ENCODE measurements around the gene PIM1.
"Not testable (repeated sequence)": the region's sequence is repeated elsewhere in the genome, so short reads cannot be mapped to it uniquely, and the experiment has no call there.

Gene PIM1

DNA sequence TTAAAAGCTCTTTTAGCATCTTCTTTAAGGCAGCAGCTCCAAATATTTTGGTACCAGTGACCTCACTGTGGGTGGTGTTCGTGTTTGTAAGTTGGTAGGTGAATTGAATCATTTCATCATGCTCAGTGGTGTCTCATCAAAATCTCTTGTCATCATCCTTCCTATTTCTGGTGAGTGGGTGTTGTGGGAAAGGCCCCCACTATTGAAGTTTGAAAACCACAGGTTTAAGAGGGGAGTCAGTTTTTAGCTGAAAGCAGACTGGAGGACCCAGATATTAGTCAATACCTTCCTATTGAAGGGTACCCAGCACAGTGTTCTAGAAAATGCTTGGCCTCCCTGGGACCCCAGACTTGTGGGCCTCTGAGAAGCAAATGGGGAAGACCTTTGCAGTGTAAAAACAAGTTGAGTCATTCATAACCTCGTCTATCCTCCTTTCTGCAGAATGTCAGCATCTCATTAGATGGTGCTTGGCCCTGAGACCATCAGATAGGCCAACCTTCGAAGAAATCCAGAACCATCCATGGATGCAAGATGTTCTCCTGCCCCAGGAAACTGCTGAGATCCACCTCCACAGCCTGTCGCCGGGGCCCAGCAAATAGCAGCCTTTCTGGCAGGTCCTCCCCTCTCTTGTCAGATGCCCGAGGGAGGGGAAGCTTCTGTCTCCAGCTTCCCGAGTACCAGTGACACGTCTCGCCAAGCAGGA is 3.7 kb downstream of the PIM1 start:
- H3K27me3 ChIP-seq (ENCODE audit: control insufficient read depth, insufficient read depth, low read length) = no peaks in the 10 kb centered on the region
- no peak overlapping the region for H3K9ac ChIP-seq (ENCODE audit: low read length)
- H3K27ac ChIP-seq (ENCODE audit: low read depth, low read length) = no peak overlapping the region
- H3K36me3 ChIP-seq (ENCODE audit: control insufficient read depth, insufficient read depth, low read length) = peaks cover 46% of the 10 kb centered on the region
- no peaks in the 10 kb centered on the region for H3K9me3 ChIP-seq (ENCODE audit: control insufficient read depth, insufficient read depth, low read depth, low read length)
- peaks cover 15% of the 10 kb centered on the region for H3K4me1 ChIP-seq (ENCODE audit: control insufficient read depth, insufficient read depth, low read length)
- H3K4me3 ChIP-seq (ENCODE audit: low read depth, low read length) = no peak overlapping the region

DNA sequence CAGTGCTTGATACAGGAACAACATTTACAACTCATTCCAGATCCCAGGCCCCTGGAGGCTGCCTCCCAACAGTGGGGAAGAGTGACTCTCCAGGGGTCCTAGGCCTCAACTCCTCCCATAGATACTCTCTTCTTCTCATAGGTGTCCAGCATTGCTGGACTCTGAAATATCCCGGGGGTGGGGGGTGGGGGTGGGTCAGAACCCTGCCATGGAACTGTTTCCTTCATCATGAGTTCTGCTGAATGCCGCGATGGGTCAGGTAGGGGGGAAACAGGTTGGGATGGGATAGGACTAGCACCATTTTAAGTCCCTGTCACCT is 4.2 kb downstream of the PIM1 start:
- no peak overlapping the region for H3K27ac ChIP-seq (ENCODE audit: low read depth, low read length)
- peaks cover 11% of the 10 kb centered on the region for H3K4me1 ChIP-seq (ENCODE audit: control insufficient read depth, insufficient read depth, low read length)
- no peaks in the 10 kb centered on the region for H3K9me3 ChIP-seq (ENCODE audit: control insufficient read depth, insufficient read depth, low read depth, low read length)
- no peak overlapping the region; the same call in 1 of the 2 replicates for H3K4me3 ChIP-seq (ENCODE audit: low read depth, low read length)
- H3K27me3 ChIP-seq (ENCODE audit: control insufficient read depth, insufficient read depth, low read length) = no peaks in the 10 kb centered on the region
- H3K36me3 ChIP-seq (ENCODE audit: control insufficient read depth, insufficient read depth, low read length) = peaks cover 46% of the 10 kb centered on the region
- H3K9ac ChIP-seq (ENCODE audit: low read length) = no peak overlapping the region

DNA sequence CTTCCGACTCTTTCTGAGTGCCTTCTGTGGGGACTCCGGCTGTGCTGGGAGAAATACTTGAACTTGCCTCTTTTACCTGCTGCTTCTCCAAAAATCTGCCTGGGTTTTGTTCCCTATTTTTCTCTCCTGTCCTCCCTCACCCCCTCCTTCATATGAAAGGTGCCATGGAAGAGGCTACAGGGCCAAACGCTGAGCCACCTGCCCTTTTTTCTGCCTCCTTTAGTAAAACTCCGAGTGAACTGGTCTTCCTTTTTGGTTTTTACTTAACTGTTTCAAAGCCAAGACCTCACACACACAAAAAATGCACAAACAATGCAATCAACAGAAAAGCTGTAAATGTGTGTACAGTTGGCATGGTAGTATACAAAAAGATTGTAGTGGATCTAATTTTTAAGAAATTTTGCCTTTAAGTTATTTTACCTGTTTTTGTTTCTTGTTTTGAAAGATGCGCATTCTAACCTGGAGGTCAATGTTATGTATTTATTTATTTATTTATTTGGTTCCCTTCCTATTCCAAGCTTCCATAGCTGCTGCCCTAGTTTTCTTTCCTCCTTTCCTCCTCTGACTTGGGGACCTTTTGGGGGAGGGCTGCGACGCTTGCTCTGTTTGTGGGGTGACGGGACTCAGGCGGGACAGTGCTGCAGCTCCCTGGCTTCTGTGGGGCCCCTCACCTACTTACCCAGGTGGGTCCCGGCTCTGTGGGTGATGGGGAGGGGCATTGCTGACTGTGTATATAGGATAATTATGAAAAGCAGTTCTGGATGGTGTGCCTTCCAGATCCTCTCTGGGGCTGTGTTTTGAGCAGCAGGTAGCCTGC is 4.8 kb downstream of the PIM1 start:
- H3K4me3 ChIP-seq (ENCODE audit: low read depth, low read length) = no peak overlapping the region; the same call in 1 of the 2 replicates
- no peak overlapping the region for H3K27ac ChIP-seq (ENCODE audit: low read depth, low read length)
- H3K36me3 ChIP-seq (ENCODE audit: control insufficient read depth, insufficient read depth, low read length) = peaks cover 46% of the 10 kb centered on the region

DNA sequence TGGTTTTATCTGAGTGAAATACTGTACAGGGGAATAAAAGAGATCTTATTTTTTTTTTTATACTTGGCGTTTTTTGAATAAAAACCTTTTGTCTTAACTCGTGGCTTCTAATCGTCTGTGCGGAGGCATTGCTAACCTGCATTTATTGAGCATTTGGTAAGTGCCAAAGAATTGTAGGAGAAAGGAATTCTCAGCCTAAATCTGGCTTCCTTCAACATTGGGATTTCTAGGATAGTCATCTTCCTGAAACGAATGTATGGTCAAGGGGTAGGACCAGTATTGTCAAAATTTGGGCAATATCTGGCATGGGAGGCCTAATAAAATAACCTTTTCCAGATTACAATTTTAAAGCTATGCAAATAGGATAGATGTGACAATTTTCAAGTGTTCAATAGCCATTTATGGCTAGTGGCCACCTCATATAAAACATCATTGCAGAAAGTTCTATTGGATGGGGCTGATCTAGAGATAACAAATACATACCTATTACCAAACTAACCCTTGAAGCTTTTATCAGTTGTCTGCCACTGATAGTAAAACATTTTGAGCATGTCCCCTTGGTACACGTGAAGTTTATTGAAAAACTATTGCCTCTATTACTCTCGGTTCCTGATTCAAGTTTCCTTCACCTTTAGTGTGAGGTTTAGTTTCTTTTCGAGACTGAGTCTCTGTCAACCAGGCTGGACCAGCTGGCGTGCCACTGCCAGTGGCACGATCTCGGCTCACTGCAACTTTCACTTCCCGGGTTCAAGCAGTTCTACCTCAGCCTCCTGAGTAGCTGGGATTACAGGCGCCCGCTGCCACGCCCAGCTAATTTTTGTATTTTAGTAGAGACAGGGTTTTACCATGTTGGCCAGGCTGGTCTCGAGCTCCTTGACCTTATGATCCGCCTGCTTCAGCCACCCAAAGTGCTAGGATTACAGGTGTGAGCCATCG is 5.6 kb downstream of the PIM1 start:
- H3K27ac ChIP-seq (ENCODE audit: low read depth, low read length) = no peak overlapping the region
- peaks cover 11% of the 10 kb centered on the region for H3K4me1 ChIP-seq (ENCODE audit: control insufficient read depth, insufficient read depth, low read length)
- H3K4me3 ChIP-seq (ENCODE audit: low read depth, low read length) = no peak overlapping the region
- H3K9ac ChIP-seq (ENCODE audit: low read length) = no peak overlapping the region
- H3K36me3 ChIP-seq (ENCODE audit: control insufficient read depth, insufficient read depth, low read length) = peaks cover 46% of the 10 kb centered on the region
- no peaks in the 10 kb centered on the region for H3K27me3 ChIP-seq (ENCODE audit: control insufficient read depth, insufficient read depth, low read length)
- no peaks in the 10 kb centered on the region for H3K9me3 ChIP-seq (ENCODE audit: control insufficient read depth, insufficient read depth, low read depth, low read length)

More for the DNA sequence above, 4.8 kb downstream of the PIM1 start:
- Histone ChIP-seq H3K9ac (ENCODE audit: low read length) (no peak overlapping the region), H3K27me3 (ENCODE audit: control insufficient read depth, insufficient read depth, low read length) (no peaks in the 10 kb centered on the region), H3K9me3 (ENCODE audit: control insufficient read depth, insufficient read depth, low read depth, low read length) (no peaks in the 10 kb centered on the region), H3K4me1 (ENCODE audit: control insufficient read depth, insufficient read depth, low read length) (peaks cover 11% of the 10 kb centered on the region)

DNA sequence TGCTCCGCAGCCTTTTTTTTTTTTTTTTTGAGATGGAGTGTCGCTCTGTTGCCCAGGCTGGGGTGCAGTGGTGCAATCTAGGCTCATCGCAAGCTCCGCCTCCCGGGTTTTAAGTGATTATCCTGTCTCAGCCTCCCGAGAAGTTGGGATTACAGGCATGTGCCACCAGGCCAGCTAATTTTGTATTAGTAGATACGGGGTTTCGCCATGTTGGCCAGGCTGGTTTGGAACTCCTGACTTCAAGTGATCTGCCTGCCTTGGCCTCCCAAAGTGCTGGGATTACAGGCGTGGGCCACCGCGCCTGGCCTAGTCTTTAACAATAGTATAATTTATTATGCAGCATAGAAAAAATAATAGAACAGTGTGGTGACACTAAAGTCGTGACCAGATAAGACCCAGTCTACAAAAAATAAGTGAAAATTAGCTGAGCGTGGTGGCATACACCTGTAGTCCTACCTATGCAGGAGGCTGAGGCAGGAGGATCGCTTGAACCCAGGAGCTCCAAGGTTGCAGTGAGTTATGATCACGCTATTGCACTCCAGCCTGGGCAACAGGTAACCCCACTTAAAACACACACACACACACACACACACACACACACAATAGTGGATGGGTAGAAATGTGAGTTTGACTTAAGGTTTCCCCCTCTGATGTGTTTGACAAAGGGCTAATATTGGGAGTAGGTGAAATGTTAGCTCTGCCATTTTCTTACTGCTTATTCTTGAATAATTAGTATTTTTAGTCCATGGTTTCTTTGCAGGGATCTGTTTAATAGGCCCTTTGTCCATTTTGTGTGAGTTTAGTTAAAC is 6.5 kb downstream of the PIM1 start:
- H3K9ac ChIP-seq (ENCODE audit: low read length) = no peak overlapping the region
- no peaks in the 10 kb centered on the region for H3K27me3 ChIP-seq (ENCODE audit: control insufficient read depth, insufficient read depth, low read length)
- no peaks in the 10 kb centered on the region for H3K9me3 ChIP-seq (ENCODE audit: control insufficient read depth, insufficient read depth, low read depth, low read length)
- peaks cover 11% of the 10 kb centered on the region for H3K4me1 ChIP-seq (ENCODE audit: control insufficient read depth, insufficient read depth, low read length)
- H3K36me3 ChIP-seq (ENCODE audit: control insufficient read depth, insufficient read depth, low read length) = peaks cover 40% of the 10 kb centered on the region
- no peak overlapping the region for H3K27ac ChIP-seq (ENCODE audit: low read depth, low read length)
- no peak overlapping the region for H3K4me3 ChIP-seq (ENCODE audit: low read depth, low read length)

DNA sequence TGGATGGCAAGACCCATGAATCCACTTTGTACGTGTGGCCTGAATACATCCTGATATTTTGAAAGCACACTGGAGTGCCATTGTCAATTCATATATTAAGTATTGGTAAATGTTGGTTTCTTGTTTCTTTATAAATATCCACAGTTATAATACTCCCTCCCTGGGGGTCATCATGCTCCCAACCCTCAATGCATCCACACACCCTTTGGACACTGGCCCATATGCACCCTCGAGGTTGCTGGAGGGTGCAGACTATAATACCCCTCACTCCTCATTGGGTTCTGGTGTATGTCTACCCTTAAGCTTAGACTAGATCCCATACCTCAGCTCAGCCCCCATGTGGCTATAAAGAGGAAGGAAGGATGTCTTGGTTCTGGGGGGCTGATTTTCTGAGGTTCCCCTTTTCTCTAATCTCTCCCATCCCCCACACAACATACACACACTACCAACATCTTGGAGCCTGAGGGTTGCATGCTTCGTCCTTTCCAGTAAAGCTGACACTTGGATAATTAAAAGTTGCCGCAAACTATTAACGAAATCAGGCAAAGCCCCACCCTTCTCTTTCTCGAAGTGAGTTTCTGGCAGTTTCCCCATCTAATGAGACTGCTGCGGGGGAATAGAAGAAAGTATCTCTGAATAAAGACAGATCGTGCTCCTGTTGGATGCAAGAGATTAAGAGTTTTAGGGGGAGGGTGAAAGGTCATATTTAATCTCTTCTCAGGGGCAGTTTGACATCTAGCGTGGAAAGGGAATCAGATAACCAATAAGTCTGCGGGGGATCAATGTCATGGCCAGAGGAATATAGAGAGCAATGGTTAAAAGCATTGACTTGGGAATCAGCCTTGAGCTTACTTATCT is 7.4 kb downstream of the PIM1 start:
- Histone ChIP-seq H3K27ac (ENCODE audit: low read depth, low read length) (no peak overlapping the region), H3K36me3 (ENCODE audit: control insufficient read depth, insufficient read depth, low read length) (peaks cover 35% of the 10 kb centered on the region), H3K4me1 (ENCODE audit: control insufficient read depth, insufficient read depth, low read length) (peaks cover 11% of the 10 kb centered on the region), H3K9me3 (ENCODE audit: control insufficient read depth, insufficient read depth, low read depth, low read length) (no peaks in the 10 kb centered on the region), H3K4me3 (ENCODE audit: low read depth, low read length) (no peak overlapping the region), H3K9ac (ENCODE audit: low read length) (no peak overlapping the region), H3K27me3 (ENCODE audit: control insufficient read depth, insufficient read depth, low read length) (no peaks in the 10 kb centered on the region)

DNA sequence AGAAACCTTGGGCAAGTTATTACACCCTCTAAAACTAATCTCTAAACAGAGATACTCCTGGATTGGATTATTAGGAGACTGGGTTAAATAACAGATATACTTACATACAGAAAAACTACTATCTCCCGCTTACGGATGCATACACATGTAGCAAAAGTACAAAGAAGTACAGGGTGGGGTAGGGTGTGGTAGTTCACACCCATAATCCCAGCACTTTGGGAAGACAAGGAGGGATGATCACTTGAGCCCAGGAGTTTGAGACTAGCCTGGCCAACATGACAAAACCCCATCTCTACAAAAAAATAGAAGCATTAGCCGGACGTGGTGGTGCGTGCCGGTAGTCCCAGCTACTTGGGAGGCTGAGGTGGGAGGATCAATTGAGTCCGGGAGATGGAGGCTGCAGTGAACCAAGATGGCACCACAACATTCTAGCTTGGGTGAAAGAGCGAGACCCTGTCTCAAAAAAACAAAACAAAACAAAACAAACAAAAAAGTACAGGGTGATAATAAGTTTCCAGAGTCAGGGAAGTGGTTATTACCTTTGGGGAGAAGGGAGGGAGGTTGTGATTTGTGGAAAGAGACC is 8.1 kb downstream of the PIM1 start:
- peaks cover 28% of the 10 kb centered on the region for H3K36me3 ChIP-seq (ENCODE audit: control insufficient read depth, insufficient read depth, low read length)
- no peak overlapping the region for H3K9ac ChIP-seq (ENCODE audit: low read length)
- no peaks in the 10 kb centered on the region for H3K27me3 ChIP-seq (ENCODE audit: control insufficient read depth, insufficient read depth, low read length)
- no peaks in the 10 kb centered on the region for H3K9me3 ChIP-seq (ENCODE audit: control insufficient read depth, insufficient read depth, low read depth, low read length)
- H3K4me1 ChIP-seq (ENCODE audit: control insufficient read depth, insufficient read depth, low read length) = peaks cover 4% of the 10 kb centered on the region; the same call in 1 of the 2 replicates
- no peak overlapping the region for H3K27ac ChIP-seq (ENCODE audit: low read depth, low read length)
- H3K4me3 ChIP-seq (ENCODE audit: low read depth, low read length) = no peak overlapping the region

DNA sequence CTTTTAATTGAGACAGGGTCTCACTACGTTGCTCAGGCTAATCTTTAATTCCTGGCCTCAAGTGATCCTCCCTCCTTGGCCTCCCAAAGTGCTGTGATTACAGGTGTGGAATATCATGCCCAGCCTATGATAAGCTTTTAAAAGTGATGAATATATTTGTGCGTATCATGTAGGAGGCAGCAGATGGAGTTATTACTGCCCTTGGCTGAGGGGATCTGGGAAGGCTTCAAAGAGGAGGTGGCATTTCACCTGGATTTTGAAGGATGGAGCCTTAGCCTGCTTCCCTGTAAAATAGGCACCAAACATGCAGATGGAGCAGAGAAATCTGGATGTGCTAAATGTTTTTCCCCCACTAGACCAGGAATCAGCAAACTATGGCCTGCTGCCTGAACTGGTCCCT is 10.1 kb downstream of the PIM1 start:
- Histone ChIP-seq H3K36me3 (ENCODE audit: control insufficient read depth, insufficient read depth, low read length) (peaks cover 8% of the 10 kb centered on the region), H3K9me3 (ENCODE audit: control insufficient read depth, insufficient read depth, low read depth, low read length) (no peaks in the 10 kb centered on the region), H3K4me1 (ENCODE audit: control insufficient read depth, insufficient read depth, low read length) (no peaks in the 10 kb centered on the region), H3K27ac (ENCODE audit: low read depth, low read length) (no peak overlapping the region), H3K27me3 (ENCODE audit: control insufficient read depth, insufficient read depth, low read length) (no peaks in the 10 kb centered on the region), H3K4me3 (ENCODE audit: low read depth, low read length) (no peak overlapping the region), H3K9ac (ENCODE audit: low read length) (no peak overlapping the region)

DNA sequence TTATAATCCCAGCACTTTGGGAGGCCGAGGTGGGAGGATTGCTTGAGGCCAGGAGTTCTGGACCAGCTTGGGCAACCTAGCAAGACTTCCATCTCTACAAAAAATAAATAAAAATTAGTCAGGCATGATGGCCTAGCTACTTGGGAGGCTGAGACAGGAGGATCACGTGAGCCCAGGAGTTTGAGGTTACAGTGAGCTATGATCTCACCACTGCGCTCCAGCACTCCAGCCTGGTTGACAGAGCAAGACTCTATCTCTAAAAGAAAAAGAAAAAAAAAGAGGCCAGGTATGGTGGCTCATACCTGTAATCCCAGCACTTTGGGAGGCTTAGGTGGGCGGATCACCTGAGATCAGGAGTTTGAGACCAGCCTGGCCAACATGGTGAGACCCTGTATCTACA is 10.7 kb downstream of the PIM1 start:
- H3K4me3 ChIP-seq (ENCODE audit: low read depth, low read length); H3K4me1 ChIP-seq (ENCODE audit: control insufficient read depth, insufficient read depth, low read length); H3K27me3 ChIP-seq (ENCODE audit: control insufficient read depth, insufficient read depth, low read length); H3K9ac ChIP-seq (ENCODE audit: low read length); H3K9me3 ChIP-seq (ENCODE audit: control insufficient read depth, insufficient read depth, low read depth, low read length); H3K27ac ChIP-seq (ENCODE audit: low read depth, low read length); H3K36me3 ChIP-seq (ENCODE audit: control insufficient read depth, insufficient read depth, low read length): not testable (repeated sequence)
